Effector memory CD8-positive, alpha-beta T cell (primary cell): ENCODE measurements around the gene EIF5A2.

Source experiments
- ATAC-seq: fragments of 150-1000 bp; cut with Tn5 transposase; replicated peaks from 2 replicates; pipeline ENCODE4 v1.10.0; 2021; ENCODE audit warnings: mild to moderate bottlenecking, moderate library complexity
- DNase-seq, 3 experiments: peaks; one replicate each; pipeline ENCODE4 v3.0.0; 2021
- H3K27ac Mint-ChIP-seq, 2 donors: one replicate each; pipeline ENCODE4 v1.8.0; 2022; ENCODE audit warnings: mild to moderate bottlenecking in 2 of 2, mixed read lengths in 2 of 2, moderate library complexity in 2 of 2
- H3K27me3 Mint-ChIP-seq, 2 donors: one replicate each; pipeline ENCODE4 v1.8.0; 2022; ENCODE audit warnings: mixed read lengths in 2 of 2
- H3K36me3 Mint-ChIP-seq: one replicate; pipeline ENCODE4 v1.8.0; 2022; ENCODE audit warnings: mild to moderate bottlenecking, moderate library complexity, mixed read lengths; ENCODE audit not compliant: insufficient read depth
- H3K4me1 Mint-ChIP-seq, 2 donors: one replicate each; pipeline ENCODE4 v1.8.0; 2022; ENCODE audit warnings: low read depth in 2 of 2, mixed read lengths in 2 of 2
- H3K4me3 Mint-ChIP-seq, 2 donors: one replicate each; pipeline ENCODE4 v1.8.0; 2022; ENCODE audit warnings: mild to moderate bottlenecking in 2 of 2, mixed read lengths in 2 of 2, moderate library complexity in 2 of 2
- H3K9me3 Mint-ChIP-seq, 2 donors: one replicate each; pipeline ENCODE4 v1.8.0; 2022; ENCODE audit warnings: mixed read lengths in 2 of 2

Gene EIF5A2

DNA sequence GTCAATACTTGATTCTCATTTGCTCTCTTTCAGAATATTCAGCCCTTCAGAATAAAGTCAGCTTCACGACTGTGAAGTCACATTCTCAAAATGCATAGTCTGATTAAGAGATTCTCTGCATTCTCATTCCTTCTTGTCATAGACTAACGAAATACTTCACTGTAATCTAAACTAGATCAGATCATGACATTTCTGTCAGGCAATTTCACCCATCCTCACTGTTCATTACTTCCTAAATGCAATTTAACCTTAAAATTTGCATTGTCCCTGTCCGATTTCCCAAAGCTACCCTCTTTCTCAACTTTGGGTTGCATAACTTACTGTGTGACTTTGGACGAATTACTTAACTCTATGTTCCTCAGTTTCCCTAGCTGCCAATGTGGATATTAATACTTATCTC, 44.6 kb downstream of the EIF5A2 start:
- Mint-ChIP-seq H3K36me3 (peaks cover 33% of the 10 kb centered on the region), H3K9me3 (no peaks in the 10 kb centered on the region), H3K27ac (peak overlapping the region in 1 of 2 donors; percentile 9), H3K4me3 (no peak overlapping the region), H3K4me1 (peaks cover 9% of the 10 kb centered on the region in 2 donors), H3K27me3 (no peaks in the 10 kb centered on the region)
- DNase-seq, result no peak
- no peak for ATAC-seq

DNA sequence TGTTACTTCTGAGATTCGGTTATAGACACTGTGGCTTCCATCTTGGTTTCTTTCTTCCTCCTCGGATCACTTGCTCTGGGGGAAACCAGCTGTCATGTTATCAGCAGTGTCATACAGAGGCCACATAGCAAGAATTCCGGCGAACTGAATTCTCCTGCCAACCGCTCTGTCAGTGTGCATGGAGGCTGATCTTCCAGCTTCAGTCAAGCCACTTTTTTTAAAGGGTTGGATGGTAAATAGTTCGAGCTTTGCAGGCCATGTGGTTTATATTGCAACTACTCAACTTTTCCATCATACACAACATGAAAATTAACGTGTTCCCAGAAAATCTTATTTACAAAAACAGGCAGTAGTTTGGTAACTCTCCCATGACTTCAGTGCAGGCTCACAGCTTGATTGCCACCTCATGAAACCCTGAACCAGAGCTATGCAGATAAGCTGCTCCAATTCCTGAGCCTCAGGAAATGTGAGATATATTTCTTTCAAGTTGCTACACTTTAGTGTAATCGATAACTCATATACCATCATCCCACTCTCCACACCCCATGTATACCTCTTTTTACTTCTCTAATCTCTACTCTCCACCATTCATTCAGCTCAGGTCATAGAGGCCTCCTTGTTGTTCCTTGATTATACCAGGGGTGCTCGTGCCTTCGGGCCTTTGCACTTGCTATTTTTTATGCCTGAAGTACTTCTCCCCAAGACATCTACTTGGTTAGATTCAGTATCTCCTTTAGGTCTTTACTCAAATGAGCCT, 45.6 kb downstream of the EIF5A2 start:
- H3K27ac Mint-ChIP-seq, result peak overlapping the region in 1 of 2 donors; percentile 9
- no peak for DNase-seq

DNA sequence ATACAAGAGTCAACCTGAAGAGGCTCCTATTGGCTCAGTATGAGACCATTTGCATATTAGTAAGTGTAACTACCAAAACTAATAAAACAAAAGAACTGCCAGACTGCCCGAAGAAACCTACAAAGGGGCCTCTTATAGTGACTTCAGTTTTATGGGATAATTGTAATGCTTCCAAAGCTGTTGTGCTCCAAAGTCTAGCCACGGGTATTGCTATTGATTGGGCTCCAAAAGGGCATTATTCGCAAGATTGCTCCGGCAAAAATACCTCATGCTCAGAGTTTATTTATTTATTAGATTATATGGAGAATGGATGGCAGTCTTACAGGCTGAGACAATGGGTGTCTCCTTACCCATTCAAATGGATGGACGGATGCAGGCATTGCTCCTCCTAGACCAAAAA, 49.8 kb downstream of the EIF5A2 start:
- DNase-seq, result no peak
- no peaks in the 10 kb centered on the region for H3K36me3 Mint-ChIP-seq
- ATAC-seq, result no peak

More for the DNA sequence above, 45.6 kb downstream of the EIF5A2 start:
- no peak for ATAC-seq
- Mint-ChIP-seq H3K36me3 (peaks cover 27% of the 10 kb centered on the region), H3K4me3 (no peak overlapping the region), H3K27me3 (no peaks in the 10 kb centered on the region), H3K4me1 (peaks cover 9% of the 10 kb centered on the region in 2 donors), H3K9me3 (no peaks in the 10 kb centered on the region)

DNA sequence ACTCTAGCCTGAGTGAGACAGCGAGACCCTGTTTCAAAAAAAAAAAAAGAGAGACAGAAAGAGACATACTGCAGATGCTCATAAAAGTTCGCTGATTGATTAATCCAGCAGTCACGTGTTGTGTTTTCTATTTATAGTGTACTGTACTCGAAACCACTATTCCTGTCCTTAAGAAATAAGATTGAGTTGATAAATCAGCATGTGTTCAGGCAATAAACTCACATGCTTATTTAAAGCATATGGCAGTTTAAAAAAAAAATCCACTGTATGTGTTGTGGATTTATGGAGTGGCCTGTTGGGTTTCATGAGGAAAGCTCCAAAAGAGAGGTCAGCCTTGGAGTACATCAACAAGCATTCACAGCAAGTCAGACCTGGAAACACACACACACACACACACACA, 56.1 kb downstream of the EIF5A2 start:
- H3K27ac Mint-ChIP-seq, result no peak overlapping the region
- peaks cover 14 to 19% of the 10 kb centered on the region in 2 donors for H3K27me3 Mint-ChIP-seq
- H3K9me3 Mint-ChIP-seq, result no peaks in the 10 kb centered on the region
- no peak for ATAC-seq
- no peak for DNase-seq
- no peaks in the 10 kb centered on the region for H3K36me3 Mint-ChIP-seq
- no peak overlapping the region for H3K4me3 Mint-ChIP-seq
- H3K4me1 Mint-ChIP-seq, result no peaks in the 10 kb centered on the region

More for the DNA sequence above, 49.8 kb downstream of the EIF5A2 start:
- H3K27me3 Mint-ChIP-seq, result peaks cover 0 to 10% of the 10 kb centered on the region in 2 donors
- no peaks in the 10 kb centered on the region for H3K4me1 Mint-ChIP-seq
- H3K27ac Mint-ChIP-seq, result no peak overlapping the region
- no peak overlapping the region for H3K4me3 Mint-ChIP-seq
- no peaks in the 10 kb centered on the region for H3K9me3 Mint-ChIP-seq

DNA sequence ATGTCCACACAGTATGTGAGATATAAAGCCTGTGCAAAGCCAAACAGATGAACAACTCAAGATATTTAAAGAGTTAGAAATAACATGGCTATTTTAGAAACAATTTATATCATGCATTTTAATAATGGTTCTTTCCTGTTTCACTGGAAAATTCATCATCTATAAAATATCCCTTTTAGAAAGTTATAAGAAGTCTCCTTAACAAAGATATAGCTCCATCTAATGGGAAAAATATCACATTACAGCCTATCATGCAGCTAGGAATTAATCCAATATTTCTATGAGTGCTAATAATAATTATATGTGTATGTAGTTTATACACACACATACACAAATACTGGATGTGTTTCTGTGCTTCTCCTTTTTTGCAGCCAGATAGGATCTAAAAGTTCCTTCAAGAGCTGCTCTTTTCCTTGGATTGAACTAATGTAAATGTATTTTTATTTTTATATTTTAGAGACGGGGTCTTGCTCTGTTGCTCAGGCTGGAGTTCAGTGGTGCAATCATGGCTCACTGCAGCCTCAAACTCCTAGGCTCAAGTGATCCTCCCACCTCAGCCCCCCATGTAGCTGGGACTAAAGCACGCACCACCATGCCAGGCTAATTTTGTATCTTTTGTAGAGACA, 60.0 kb downstream of the EIF5A2 start:
- peaks cover 18 to 27% of the 10 kb centered on the region in 2 donors for H3K27me3 Mint-ChIP-seq
- no peak for DNase-seq
- no peak for ATAC-seq
- no peak overlapping the region for H3K4me3 Mint-ChIP-seq
- H3K36me3 Mint-ChIP-seq, result no peaks in the 10 kb centered on the region
- H3K27ac Mint-ChIP-seq, result no peak overlapping the region
- H3K9me3 Mint-ChIP-seq, result no peaks in the 10 kb centered on the region
- H3K4me1 Mint-ChIP-seq, result no peaks in the 10 kb centered on the region

DNA sequence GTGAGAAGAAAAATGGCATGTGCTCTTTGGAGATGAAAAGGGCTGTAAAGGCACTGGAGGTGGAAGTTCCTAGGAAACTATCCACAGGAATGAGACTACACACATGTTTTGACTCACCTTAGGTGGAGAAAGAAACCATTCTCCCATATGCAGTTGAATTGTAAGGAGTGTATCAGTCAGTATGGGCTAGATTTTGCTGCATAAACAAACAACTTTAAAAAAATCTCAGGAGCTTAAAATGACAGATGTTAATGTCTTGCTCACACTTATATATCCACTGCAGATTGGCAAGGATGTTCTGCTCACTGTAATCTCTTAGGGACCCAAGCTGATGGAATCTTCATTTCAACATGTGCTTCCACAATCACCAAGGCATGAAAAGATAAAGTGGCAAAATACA, 64.1 kb downstream of the EIF5A2 start:
- DNase-seq (no peak), ATAC-seq (no peak)
- H3K4me3 Mint-ChIP-seq, result no peak overlapping the region
- H3K27me3 Mint-ChIP-seq, result peaks cover 15 to 26% of the 10 kb centered on the region in 2 donors
- H3K27ac Mint-ChIP-seq, result no peak overlapping the region
- H3K4me1 Mint-ChIP-seq, result no peaks in the 10 kb centered on the region
- H3K9me3 Mint-ChIP-seq, result no peaks in the 10 kb centered on the region
- no peaks in the 10 kb centered on the region for H3K36me3 Mint-ChIP-seq

DNA sequence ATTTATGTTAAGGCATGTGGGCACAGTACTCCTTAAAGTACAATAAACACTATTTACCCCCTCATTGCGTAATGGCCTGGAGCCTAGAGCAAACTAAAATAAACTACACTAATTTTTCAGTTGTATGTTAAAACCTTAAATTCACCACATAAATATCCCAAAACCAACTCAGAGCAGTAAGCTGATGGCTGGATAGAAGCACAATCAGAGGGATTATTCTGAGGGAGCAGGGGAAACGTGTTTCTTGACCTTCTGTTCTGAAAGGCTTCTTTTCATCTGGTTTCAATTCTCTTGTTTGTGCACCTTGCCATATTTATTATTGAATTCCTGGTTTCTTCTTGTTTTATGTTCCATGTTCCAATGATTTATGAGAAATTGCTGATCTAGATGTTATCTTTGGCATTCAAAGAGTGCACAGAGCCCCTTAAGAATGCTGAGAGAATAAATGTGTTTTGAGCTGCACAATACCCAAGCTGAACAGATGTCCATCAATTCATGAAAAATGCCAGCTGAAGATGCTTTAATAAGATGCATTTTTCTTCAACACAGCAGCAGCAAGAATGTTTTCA, 68.1 kb downstream of the EIF5A2 start:
- DNase-seq, result no peak
- H3K27me3 Mint-ChIP-seq, result peaks cover 45 to 52% of the 10 kb centered on the region in 2 donors

DNA sequence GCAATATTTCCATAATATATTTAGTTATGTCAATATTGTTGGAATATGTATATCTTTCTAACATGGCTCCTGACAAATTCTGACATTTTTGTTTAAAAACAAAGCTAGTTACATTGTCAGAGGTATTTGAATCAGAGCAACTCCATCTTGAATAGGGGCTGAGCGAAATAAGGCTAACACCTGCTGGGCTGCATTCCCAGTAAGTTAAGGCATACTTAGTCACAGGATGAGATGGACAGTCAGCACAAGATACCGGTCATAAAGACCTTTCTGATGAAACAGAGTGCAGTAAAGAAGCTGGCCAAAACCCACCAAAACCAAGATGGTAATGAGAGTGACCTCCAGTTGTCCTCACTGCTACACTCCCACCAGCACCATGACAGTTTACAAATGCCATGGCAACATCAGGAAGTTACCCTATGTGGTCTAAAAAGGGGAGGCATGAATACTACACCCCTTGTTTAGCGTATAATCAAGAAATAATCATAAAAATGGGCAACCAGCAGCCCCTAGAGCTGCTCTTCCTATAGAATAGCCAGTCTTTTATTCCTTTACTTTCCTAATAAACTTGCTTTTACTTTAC, 68.8 kb downstream of the EIF5A2 start:
- Mint-ChIP-seq H3K4me3 (no peak overlapping the region), H3K27ac (no peak overlapping the region), H3K27me3 (peaks cover 48 to 52% of the 10 kb centered on the region in 2 donors), H3K4me1 (no peaks in the 10 kb centered on the region), H3K36me3 (no peaks in the 10 kb centered on the region), H3K9me3 (no peaks in the 10 kb centered on the region)
- DNase-seq, result no peak
- no peak for ATAC-seq

More for the DNA sequence above, 68.1 kb downstream of the EIF5A2 start:
- no peak overlapping the region for H3K27ac Mint-ChIP-seq
- H3K36me3 Mint-ChIP-seq, result no peaks in the 10 kb centered on the region
- ATAC-seq, result no peak
- no peak overlapping the region for H3K4me3 Mint-ChIP-seq
- H3K9me3 Mint-ChIP-seq, result no peaks in the 10 kb centered on the region
- H3K4me1 Mint-ChIP-seq, result no peaks in the 10 kb centered on the region
